ENCODE results near the gene RELL1. TPM values are rescaled to one million over a fixed set of nuclear protein-coding genes. Genes with fewer than 3 reads are reported as not detected.

RELL1 gene
- total RNA-seq, 1 experiment from 2014 or later = 45.3 TPM

DNA sequence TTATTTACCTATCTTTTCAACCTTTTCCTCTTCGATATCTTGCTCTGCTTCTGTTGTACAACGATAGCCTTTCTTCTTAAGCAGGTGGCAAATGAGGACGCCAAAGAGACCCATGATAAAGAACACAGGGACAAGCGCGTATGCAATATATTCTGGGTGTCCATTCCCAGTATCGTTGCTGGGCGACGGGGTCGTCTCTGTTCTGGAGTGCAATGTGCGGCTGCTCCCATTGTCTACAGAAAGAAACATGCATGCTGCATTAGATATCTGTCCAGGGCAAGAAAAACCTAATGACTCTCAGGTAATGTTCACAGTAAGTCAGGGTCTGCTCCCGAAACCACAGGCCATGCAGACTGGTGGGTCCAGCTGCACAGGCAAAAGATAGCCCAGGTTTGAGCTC, 36.9 kb downstream of the RELL1 start:
- intact Hi-C loops (cut with micrococcal nuclease; ENCODE audit: unreplicated experiment) = no loop called here
- Histone ChIP-seq H3K9me3 (no peaks in the 10 kb centered on the region), H3K4me1 (peaks cover 56% of the 10 kb centered on the region), H3K4me3 (ENCODE audit: low read depth, low read length) (no peak overlapping the region), H3K36me3 (ENCODE audit: control insufficient read depth, insufficient read depth, low read length) (no peaks in the 10 kb centered on the region), H3K27me3 (replicated peaks; ENCODE audit: control insufficient read depth, insufficient read depth, low read length) (no peaks in the 10 kb centered on the region)
- H3K27me3 Mint-ChIP-seq (ENCODE audit: insufficient read depth, unreplicated experiment) = no peaks in the 10 kb centered on the region
- no peak for TF ChIP-seq CTCF (IDR thresholded peaks at IDR 0.05; ENCODE audit: insufficient read depth in 1 of 2, low read depth in 1 of 2, low read length in 1 of 2, severe bottlenecking in 1 of 2, unreplicated experiment in 1 of 2)
- peak overlapping the region; percentile 13 for H3K4me3 Mint-ChIP-seq (ENCODE audit: unreplicated experiment)
- H3K9me3 Mint-ChIP-seq (ENCODE audit: unreplicated experiment) = no peaks in the 10 kb centered on the region
- ChIA-PET POLR2A (no interaction called here), CTCF (interaction anchor here (1.0 kb wide), 1 partner anchor 17 kb away, joined by 3 read pairs; no protein-coding TSS in a partner anchor)
- H3K27ac Mint-ChIP-seq (ENCODE audit: unreplicated experiment) = peak overlapping the region; percentile 54
- H3K36me3 Mint-ChIP-seq (ENCODE audit: insufficient read depth, unreplicated experiment) = peaks cover 36% of the 10 kb centered on the region
- H3K4me1 Mint-ChIP-seq (ENCODE audit: low read depth, unreplicated experiment) = peaks cover 37% of the 10 kb centered on the region
- no TSS peak for BruUV-seq (replicated peaks)
- DNase-seq = no peak

- Mint-ChIP-seq H3K9me3 (ENCODE audit: unreplicated experiment) (no peaks in the 10 kb centered on the region), H3K4me3 (ENCODE audit: unreplicated experiment) (peak overlapping the region; percentile 62), H3K4me1 (ENCODE audit: low read depth, unreplicated experiment) (peaks cover 37% of the 10 kb centered on the region), H3K27ac (ENCODE audit: unreplicated experiment) (peak overlapping the region; percentile 81), H3K27me3 (ENCODE audit: insufficient read depth, unreplicated experiment) (no peaks in the 10 kb centered on the region), H3K36me3 (ENCODE audit: insufficient read depth, unreplicated experiment) (peaks cover 36% of the 10 kb centered on the region)
- intact Hi-C loops (cut with micrococcal nuclease; ENCODE audit: unreplicated experiment) = loop anchor here (1.0 kb wide), 3 partner anchors 18 to 45 kb away; no protein-coding TSS in a partner anchor
- DNase-seq = peak; percentile 91 to 95
- no TSS peak for BruUV-seq (replicated peaks)
- no peak for TF ChIP-seq CTCF (IDR thresholded peaks at IDR 0.05; ENCODE audit: insufficient read depth in 1 of 2, low read depth in 1 of 2, low read length in 1 of 2, severe bottlenecking in 1 of 2, unreplicated experiment in 1 of 2)
- no peak overlapping the region for H3K4me3 ChIP-seq (ENCODE audit: low read depth, low read length)
- POLR2A ChIA-PET = interaction anchor here (1.0 to 1.2 kb wide), 2 partner anchors 19 to 38 kb away, joined by 3 read pairs; partner anchors contain the start of gene RELL1
- no peaks in the 10 kb centered on the region for H3K27me3 ChIP-seq (replicated peaks; ENCODE audit: control insufficient read depth, insufficient read depth, low read length)
- peaks cover 47% of the 10 kb centered on the region for H3K4me1 ChIP-seq
- no peaks in the 10 kb centered on the region for H3K36me3 ChIP-seq (ENCODE audit: control insufficient read depth, insufficient read depth, low read length)
- CTCF ChIA-PET = interaction anchor here (1.2 kb wide), 2 partner anchors 46 to 85 kb away, joined by 4 to 20 read pairs; no protein-coding TSS in a partner anchor
- no peaks in the 10 kb centered on the region for H3K9me3 ChIP-seq
Observed at GRCh38 chr4:37648084-37648817, 37.9 kb downstream of the RELL1 start.

DNA sequence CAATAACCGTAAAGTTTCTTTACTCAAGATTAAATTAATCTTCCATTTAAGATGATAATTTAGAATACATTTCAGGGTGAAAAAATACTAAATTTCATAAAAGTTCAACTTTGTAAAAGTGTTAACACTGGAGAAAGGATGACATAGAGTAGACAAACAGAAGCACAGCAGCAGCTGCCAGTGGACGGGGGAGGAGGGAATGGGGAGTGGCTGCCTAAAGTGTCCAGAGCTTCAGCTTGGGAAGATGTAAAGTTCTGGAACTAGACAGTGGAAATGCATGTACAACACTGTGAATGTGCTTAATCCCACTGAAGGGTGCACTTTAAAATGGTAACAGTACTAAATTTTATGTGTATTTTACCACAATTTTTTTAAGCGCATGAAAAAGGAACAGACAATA, 39.9 kb downstream of the RELL1 start:
- H3K4me3 ChIP-seq (ENCODE audit: low read depth, low read length) = no peak overlapping the region
- no peaks in the 10 kb centered on the region for H3K9me3 ChIP-seq
- intact Hi-C loops (cut with micrococcal nuclease; ENCODE audit: unreplicated experiment) = no loop called here
- ChIA-PET CTCF (no interaction called here), POLR2A (interaction anchor here (0.5 kb wide), 1 partner anchor 40 kb away, joined by 3 read pairs; no protein-coding TSS in a partner anchor)
- H3K27me3 ChIP-seq (replicated peaks; ENCODE audit: control insufficient read depth, insufficient read depth, low read length) = no peaks in the 10 kb centered on the region
- H3K4me1 Mint-ChIP-seq (ENCODE audit: low read depth, unreplicated experiment) = peaks cover 32% of the 10 kb centered on the region
- no peak for DNase-seq
- no peaks in the 10 kb centered on the region for H3K27me3 Mint-ChIP-seq (ENCODE audit: insufficient read depth, unreplicated experiment)
- no peak overlapping the region for H3K4me3 Mint-ChIP-seq (ENCODE audit: unreplicated experiment)
- no peak for TF ChIP-seq CTCF (IDR thresholded peaks at IDR 0.05; ENCODE audit: insufficient read depth in 1 of 2, low read depth in 1 of 2, low read length in 1 of 2, severe bottlenecking in 1 of 2, unreplicated experiment in 1 of 2)
- H3K9me3 Mint-ChIP-seq (ENCODE audit: unreplicated experiment) = no peaks in the 10 kb centered on the region
- peaks cover 36% of the 10 kb centered on the region for H3K36me3 Mint-ChIP-seq (ENCODE audit: insufficient read depth, unreplicated experiment)
- BruUV-seq (replicated peaks) = no TSS peak
- no peaks in the 10 kb centered on the region for H3K36me3 ChIP-seq (ENCODE audit: control insufficient read depth, insufficient read depth, low read length)
- H3K27ac Mint-ChIP-seq (ENCODE audit: unreplicated experiment) = no peak overlapping the region
- peaks cover 41% of the 10 kb centered on the region for H3K4me1 ChIP-seq

All from Caco-2 (cell line).